Tibial nerve (tissue), 4 donors: ENCODE measurements around the gene CHL1.

Source experiments
- CTCF ChIP-seq, 5 experiments: fragments of 200-600 bp in 3 of 5; fragments of 450-650 bp in 2 of 5; sonication (generic) in 3 of 5; IDR thresholded peaks; one replicate each; pipeline ENCODE4 v1.5.1; 2016 to 2019; ENCODE audit warnings: antibody characterized with exemption in 5 of 5, mild to moderate bottlenecking in 3 of 5, moderate library complexity in 2 of 5
- EP300 ChIP-seq, 2 donors: sonication (generic); formaldehyde crosslinking; IDR thresholded peaks; one replicate each; pipeline ENCODE4 v1.6.1; 2017; ENCODE audit warnings: antibody characterized with exemption in 2 of 2, mild to moderate bottlenecking in 1 of 2
- POLR2A ChIP-seq, 2 donors: fragments of 450-650 bp; IDR thresholded peaks; one replicate each; pipeline ENCODE4 v1.6.1; 2017; ENCODE audit warnings: antibody characterized with exemption in 2 of 2, mild to moderate bottlenecking in 2 of 2, moderate library complexity in 2 of 2

GRCh38 chr3:195666-196065 is 897 bp upstream of the CHL1 start:
- TF ChIP-seq CTCF (IDR thresholded peaks at IDR 0.05) (no peak), POLR2A (IDR thresholded peaks at IDR 0.05) (no peak), EP300 (IDR thresholded peaks at IDR 0.05) (peak in 1 of 2 donors; percentile 26)
